ENCODE data around the gene RAB40C.

- TF ChIP-seq CTCF (IDR thresholded peaks at IDR 0.05; ENCODE audit: poor library complexity): no peak
- no peak for TF ChIP-seq EZH2 (IDR thresholded peaks at IDR 0.05; ENCODE audit: borderline replicate concordance)
- TF ChIP-seq EZH2phosphoT487 (IDR thresholded peaks at IDR 0.05; ENCODE audit: low read depth, severe bottlenecking, unreplicated experiment): no peak
These were observed 52.6 kb downstream of the RAB40C start for GRCh38 chr16:642189-643049.

Data from hepatocyte (in vitro differentiated cells).